ENCODE measurements around the gene SCG5. TPM values are rescaled to one million over a fixed set of nuclear protein-coding genes. Genes with fewer than 3 reads are reported as not detected.
A peak's percentile ranks its signal among the peaks of the same experiment; 100 is the strongest.

The SCG5 gene
- total and polyA plus RNA-seq, 5 experiments from 2014 or later = not detected

- H3K36me3 Mint-ChIP-seq = no peaks in the 10 kb centered on the region
- peaks cover 0 to 14% (median 7%) of the 10 kb centered on the region in 9 donors for H3K9me3 Mint-ChIP-seq
- H3K27me3 Mint-ChIP-seq = peaks cover 12 to 70% (median 56%) of the 10 kb centered on the region in 5 donors
- H3K4me3 Mint-ChIP-seq = no peak overlapping the region
- no peak for DNase-seq
- peaks cover 2 to 12% (median 7%) of the 10 kb centered on the region in 4 donors for H3K4me1 Mint-ChIP-seq
- H3K27ac Mint-ChIP-seq = no peak overlapping the region
- ATAC-seq = no peak
- POLR2A ChIA-PET = no interaction called here
These were observed 81.8 kb downstream of the SCG5 start for GRCh38 chr15:32723171-32723948.

DNA sequence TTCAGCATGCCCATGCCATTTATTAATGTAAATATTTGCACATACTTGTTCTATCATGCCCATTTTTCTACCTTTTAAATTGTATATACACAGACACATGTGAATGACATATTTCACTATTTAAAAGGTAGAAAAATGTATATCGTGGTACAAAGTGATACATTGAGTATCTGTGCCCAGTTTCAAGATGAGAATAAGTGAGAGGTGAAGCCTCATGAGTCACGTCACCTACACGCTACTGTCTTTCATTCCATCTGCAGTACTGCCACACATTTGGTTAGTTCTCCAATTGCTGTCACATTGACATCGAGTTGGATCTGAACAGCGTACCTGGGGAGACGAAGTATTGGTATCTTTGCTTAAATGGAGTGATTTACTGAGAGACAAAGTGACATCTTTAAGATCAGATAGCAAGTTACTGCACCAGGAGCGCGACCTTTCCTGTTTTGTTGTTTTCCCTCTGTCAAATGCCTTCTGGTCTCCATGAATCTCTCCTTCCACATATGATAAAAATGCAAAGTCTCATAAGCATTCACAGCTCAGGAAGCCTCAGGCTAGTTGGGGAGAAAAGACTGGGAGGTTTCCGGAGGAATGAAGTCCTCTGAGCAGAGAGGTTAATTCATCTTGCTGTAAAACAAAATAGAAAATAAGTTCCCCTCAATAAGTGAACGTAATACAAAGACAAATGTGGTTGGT, 88.3 kb downstream of the SCG5 start:
- Mint-ChIP-seq H3K4me3 (no peak overlapping the region), H3K27ac (no peak overlapping the region), H3K27me3 (peaks cover 25 to 80% (median 45%) of the 10 kb centered on the region in 5 donors), H3K9me3 (peaks cover 0 to 14% (median 9%) of the 10 kb centered on the region in 9 donors), H3K4me1 (no peaks in the 10 kb centered on the region), H3K36me3 (peaks cover 0 to 8% (median 0%) of the 10 kb centered on the region in 3 donors)
- DNase-seq (no peak), ATAC-seq (no peak)
- POLR2A ChIA-PET = no interaction called here

- Mint-ChIP-seq H3K4me1 (no peaks in the 10 kb centered on the region), H3K4me3 (no peak overlapping the region), H3K36me3 (peaks cover 0 to 8% (median 0%) of the 10 kb centered on the region in 3 donors), H3K27ac (no peak overlapping the region), H3K27me3 (peaks cover 26 to 80% (median 38%) of the 10 kb centered on the region in 5 donors), H3K9me3 (peaks cover 0 to 12% (median 8%) of the 10 kb centered on the region in 9 donors)
- ATAC-seq (no peak), DNase-seq (peak in 2 of 10 donors; percentile 9 to 13)
- POLR2A ChIA-PET = no interaction called here
These were observed 89.5 kb downstream of the SCG5 start for GRCh38 chr15:32730677-32731654.

GRCh38 chr15:32732574-32733157, 91.2 kb downstream of the SCG5 start:
- Mint-ChIP-seq H3K4me1 (no peaks in the 10 kb centered on the region), H3K36me3 (peaks cover 0 to 8% (median 0%) of the 10 kb centered on the region in 3 donors), H3K27ac (no peak overlapping the region), H3K27me3 (peaks cover 23 to 76% (median 38%) of the 10 kb centered on the region in 5 donors), H3K9me3 (peaks cover 0 to 10% (median 3%) of the 10 kb centered on the region in 9 donors), H3K4me3 (no peak overlapping the region)
- POLR2A ChIA-PET = no interaction called here
- ATAC-seq = no peak
- no peak for DNase-seq

DNA sequence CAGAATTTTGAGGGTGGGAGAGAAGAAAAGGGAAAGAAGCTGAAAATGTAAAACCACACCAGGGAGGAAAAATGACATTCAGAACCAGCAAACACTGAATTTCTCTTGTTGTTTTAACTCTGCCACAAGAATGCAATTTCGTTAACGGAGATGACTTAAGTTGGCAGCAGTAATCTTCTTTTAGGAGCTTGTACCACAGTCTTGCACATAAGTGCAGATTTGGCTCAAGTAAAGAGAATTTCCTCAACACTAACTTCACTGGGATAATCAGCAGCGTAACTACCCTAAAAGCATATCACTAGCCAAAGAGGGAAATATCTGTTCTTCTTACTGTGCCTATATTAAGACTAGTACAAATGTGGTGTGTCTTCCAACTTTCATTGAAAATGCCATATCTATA, 91.8 kb downstream of the SCG5 start:
- POLR2A ChIA-PET = no interaction called here
- DNase-seq (no peak), ATAC-seq (no peak)
- Mint-ChIP-seq H3K36me3 (peaks cover 0 to 8% (median 0%) of the 10 kb centered on the region in 3 donors), H3K27me3 (peaks cover 20 to 76% (median 35%) of the 10 kb centered on the region in 5 donors), H3K4me1 (no peaks in the 10 kb centered on the region), H3K27ac (no peak overlapping the region), H3K4me3 (no peak overlapping the region), H3K9me3 (peaks cover 0 to 6% (median 0%) of the 10 kb centered on the region in 9 donors)

- Mint-ChIP-seq H3K27me3 (peaks cover 13 to 53% (median 18%) of the 10 kb centered on the region in 5 donors), H3K36me3 (peaks cover 0 to 13% (median 0%) of the 10 kb centered on the region in 3 donors), H3K4me3 (no peak overlapping the region), H3K27ac (no peak overlapping the region), H3K4me1 (no peaks in the 10 kb centered on the region), H3K9me3 (peaks cover 2 to 16% (median 13%) of the 10 kb centered on the region in 9 donors)
- ATAC-seq (no peak), DNase-seq (no peak)
- POLR2A ChIA-PET = no interaction called here
These were observed 94.6 kb downstream of the SCG5 start for GRCh38 chr15:32735989-32736700.

GRCh38 chr15:32736701-32737061, 95.2 kb downstream of the SCG5 start:
- H3K27me3 Mint-ChIP-seq = peaks cover 13 to 48% (median 16%) of the 10 kb centered on the region in 5 donors
- DNase-seq = no peak
- H3K4me3 Mint-ChIP-seq = no peak overlapping the region
- H3K27ac Mint-ChIP-seq = no peak overlapping the region
- H3K36me3 Mint-ChIP-seq = peaks cover 0 to 13% (median 0%) of the 10 kb centered on the region in 3 donors
- ATAC-seq = no peak
- peaks cover 2 to 20% (median 13%) of the 10 kb centered on the region in 9 donors for H3K9me3 Mint-ChIP-seq
- no peaks in the 10 kb centered on the region for H3K4me1 Mint-ChIP-seq
- POLR2A ChIA-PET = no interaction called here

DNA sequence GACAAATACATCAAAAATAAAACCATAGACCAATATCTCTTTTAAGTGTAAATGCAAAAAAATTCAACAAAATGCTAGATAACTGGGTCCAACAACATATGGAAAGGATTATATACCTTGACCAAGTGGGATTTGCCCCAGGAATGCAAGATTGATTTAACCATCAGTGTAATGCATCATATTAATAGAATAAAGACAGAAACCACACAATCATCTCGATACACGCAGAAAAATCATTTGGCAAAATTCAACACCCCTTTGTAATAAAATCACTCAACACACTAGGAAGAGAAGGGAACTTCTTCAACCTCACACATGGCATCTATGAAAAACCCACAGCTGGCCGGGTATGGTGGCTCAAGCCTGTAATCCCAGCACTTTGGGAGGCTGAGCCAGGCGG, 95.8 kb downstream of the SCG5 start:
- Mint-ChIP-seq H3K36me3 (peaks cover 0 to 13% (median 0%) of the 10 kb centered on the region in 3 donors), H3K27ac (no peak overlapping the region), H3K27me3 (peaks cover 12 to 45% (median 17%) of the 10 kb centered on the region in 5 donors), H3K4me1 (no peaks in the 10 kb centered on the region), H3K9me3 (peaks cover 2 to 20% (median 14%) of the 10 kb centered on the region in 9 donors), H3K4me3 (no peak overlapping the region)
- DNase-seq (no peak), ATAC-seq (no peak)
- POLR2A ChIA-PET = no interaction called here

- H3K9me3 Mint-ChIP-seq = peaks cover 2 to 20% (median 14%) of the 10 kb centered on the region in 9 donors
- no peak for DNase-seq
- no peaks in the 10 kb centered on the region for H3K4me1 Mint-ChIP-seq
- H3K27me3 Mint-ChIP-seq = peaks cover 7 to 39% (median 18%) of the 10 kb centered on the region in 5 donors
- H3K36me3 Mint-ChIP-seq = peaks cover 0 to 13% (median 0%) of the 10 kb centered on the region in 3 donors
- no peak overlapping the region for H3K27ac Mint-ChIP-seq
- H3K4me3 Mint-ChIP-seq = no peak overlapping the region
- POLR2A ChIA-PET = no interaction called here
- no peak for ATAC-seq
These were observed 97.2 kb downstream of the SCG5 start for GRCh38 chr15:32738666-32739065.

DNA sequence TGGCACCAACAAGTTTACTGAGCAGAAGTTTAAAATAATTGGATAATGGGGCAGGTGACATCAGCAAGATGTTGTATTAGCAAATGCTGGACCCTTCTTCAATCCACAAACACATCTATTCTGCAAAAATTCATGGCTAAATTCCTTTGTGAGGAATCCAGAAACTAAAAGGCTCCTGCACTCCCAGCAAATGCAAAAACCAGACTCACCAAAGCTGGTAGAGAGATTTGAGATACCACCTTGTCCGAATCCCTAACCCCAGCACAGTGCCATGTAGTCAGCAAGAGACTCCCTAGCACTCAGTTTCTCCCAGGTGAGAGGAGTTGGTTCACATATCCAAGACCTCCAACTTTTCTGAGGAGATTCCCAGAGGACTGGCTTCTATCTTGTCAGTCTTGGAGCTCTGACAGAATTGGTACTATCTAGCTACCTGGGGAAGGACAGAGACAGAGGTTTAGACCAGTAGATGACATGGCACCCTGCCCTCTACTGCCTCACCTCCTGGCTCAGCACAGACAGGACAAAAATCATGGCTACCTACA, 98.1 kb downstream of the SCG5 start:
- peaks cover 2 to 20% (median 12%) of the 10 kb centered on the region in 9 donors for H3K9me3 Mint-ChIP-seq
- peaks cover 7 to 30% (median 15%) of the 10 kb centered on the region in 5 donors for H3K27me3 Mint-ChIP-seq
- DNase-seq (no peak), ATAC-seq (no peak)
- H3K27ac Mint-ChIP-seq = no peak overlapping the region
- peaks cover 0 to 13% (median 0%) of the 10 kb centered on the region in 3 donors for H3K36me3 Mint-ChIP-seq
- no peaks in the 10 kb centered on the region for H3K4me1 Mint-ChIP-seq
- no peak overlapping the region for H3K4me3 Mint-ChIP-seq
- POLR2A ChIA-PET = no interaction called here

- no peak overlapping the region for H3K4me3 Mint-ChIP-seq
- no peak overlapping the region for H3K27ac Mint-ChIP-seq
- POLR2A ChIA-PET = no interaction called here
- ATAC-seq (no peak), DNase-seq (no peak)
- H3K36me3 Mint-ChIP-seq = peaks cover 0 to 13% (median 0%) of the 10 kb centered on the region in 3 donors
- H3K27me3 Mint-ChIP-seq = peaks cover 6 to 31% (median 9%) of the 10 kb centered on the region in 5 donors
- no peaks in the 10 kb centered on the region for H3K4me1 Mint-ChIP-seq
- H3K9me3 Mint-ChIP-seq = peaks cover 2 to 20% (median 11%) of the 10 kb centered on the region in 9 donors
These were observed 102.1 kb downstream of the SCG5 start for GRCh38 chr15:32743411-32744140.
